Gastrocnemius medialis (tissue), 4 donors: ENCODE data around the gene RPS6KA2.
"Not testable (repeated sequence)": the region's sequence is repeated elsewhere in the genome, so short reads cannot be mapped to it uniquely, and the experiment has no call there.

Experiments used
- CTCF ChIP-seq, 5 experiments: fragments of 450-650 bp in 3 of 5; fragments of 200-600 bp in 2 of 5; sonication (generic) in 2 of 5; IDR thresholded peaks in 4 of 5; conservative IDR thresholded peaks in 1 of 5; 1 replicate in 4 of 5; 2 replicates in 1 of 5; pipeline ENCODE4 v1.5.1; 2016 to 2019; ENCODE audit warnings: antibody characterized with exemption in 5 of 5, mild to moderate bottlenecking in 3 of 5, moderate library complexity in 3 of 5
- POLR2A ChIP-seq, 2 donors: fragments of 450-650 bp; IDR thresholded peaks; one replicate each; pipeline ENCODE4 v1.6.1; 2017; ENCODE audit warnings: antibody characterized with exemption in 2 of 2, mild to moderate bottlenecking in 2 of 2, moderate library complexity in 2 of 2

- peak; percentile 59 to 85 (median 80) for TF ChIP-seq CTCF (IDR thresholded peaks at IDR 0.05 in 4 of 5, conservative IDR thresholded peaks at IDR 0.05 in 1 of 5)
- not testable (repeated sequence) for TF ChIP-seq POLR2A (IDR thresholded peaks at IDR 0.05)
These were observed 226.3 kb downstream of the RPS6KA2 start for GRCh38 chr6:166400649-166401250.
